Measurements from ENCODE around the gene CDK11B.

DNA sequence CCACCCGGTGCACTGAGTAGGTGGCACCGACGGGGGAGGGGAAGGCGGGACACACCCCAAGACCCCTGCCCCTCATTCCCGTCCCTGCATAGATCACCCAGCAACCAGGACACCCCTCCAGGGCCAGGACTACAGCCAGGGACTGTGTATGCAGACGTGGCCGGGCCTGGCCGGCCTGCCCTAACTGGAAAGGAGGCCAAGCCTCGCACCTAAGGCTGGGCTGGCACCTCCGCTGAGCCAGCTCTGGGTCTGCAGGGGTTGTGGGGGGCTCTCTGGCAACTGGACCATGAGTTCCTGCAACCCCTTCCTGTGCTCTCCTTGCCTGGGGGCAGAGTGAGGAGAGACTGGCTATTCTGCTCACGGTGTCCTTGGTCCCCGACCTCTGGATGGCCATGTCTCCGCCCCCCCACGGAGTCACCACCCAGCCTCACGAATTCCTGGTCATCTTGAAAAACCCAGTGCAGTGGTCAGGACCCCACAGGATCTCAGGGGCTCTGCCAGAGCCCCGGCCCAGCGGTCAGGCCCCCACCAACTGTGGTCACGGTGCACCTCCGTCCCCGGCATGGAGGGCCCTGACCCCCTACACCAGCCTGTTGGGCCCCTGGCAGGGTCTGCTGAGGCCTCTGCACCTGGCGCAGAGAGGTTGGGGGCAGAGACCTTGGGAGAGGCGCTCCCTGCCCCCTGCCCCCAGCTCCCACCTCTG lies 57.8 kb downstream of the CDK11B start:
- TF ChIP-seq CTCF (optimal IDR thresholded peaks at IDR 0.05 in 1 of 3, IDR thresholded peaks at IDR 0.05 in 1 of 3, conservative IDR thresholded peaks at IDR 0.05 in 1 of 3; ENCODE audit: extremely low read depth in 1 of 3, insufficient read depth in 2 of 3, low read length in 3 of 3): no peak
- no peak for TF ChIP-seq EZH2 (IDR thresholded peaks at IDR 0.05; ENCODE audit: low read length)
